AG04450 (cell line): ENCODE measurements around the gene SHISA5. TPM values are rescaled to one million over a fixed set of nuclear protein-coding genes. Genes with fewer than 3 reads are reported as not detected.
"Not testable (repeated sequence)": the region's sequence is repeated elsewhere in the genome, so short reads cannot be mapped to it uniquely, and the experiment has no call there.

Source experiments
- CTCF ChIA-PET: fragments of 300-600, 350-600 bp; formaldehyde crosslinking; extraction: SDS; loops from one replicate; lab custom pipeline; 2022; ENCODE audit warnings: antibody characterized with exemption, inconsistent platforms; lab: Charles Lee
- POLR2A ChIA-PET: fragments of 350-600 bp; formaldehyde crosslinking; extraction: SDS; loops from one replicate; lab custom pipeline; 2021; ENCODE audit warnings: antibody characterized with exemption, inconsistent platforms; lab: Yijun Ruan, JAX
- DNase-seq: peaks from one replicate; pipeline ENCODE4 v3.0.0-alpha.2; 2011; ENCODE audit warnings: low read depth, low spot score
- H3K27ac ChIP-seq: one replicate; pipeline ENCODE4 v1.5.1; 2012; ENCODE audit warnings: low read depth, low read length, control low read depth
- H3K27me3 ChIP-seq: one replicate; pipeline ENCODE4 v1.6.0; 2012; ENCODE audit warnings: low read length; ENCODE audit not compliant: control insufficient read depth, insufficient read depth
- H3K4me3 ChIP-seq: 2 replicates; pipeline ENCODE4 v1.5.1; 2011; ENCODE audit warnings: mild to moderate bottlenecking, low read depth, low read length, control low read depth
- H3K9me3 ChIP-seq: 2 replicates; pipeline ENCODE4 v1.5.1; 2012; ENCODE audit warnings: low read length; ENCODE audit not compliant: control insufficient read depth, insufficient read depth
- CTCF ChIP-seq: IDR thresholded peaks from 2 replicates; pipeline ENCODE4 v1.5.1; 2011; ENCODE audit warnings: low read depth, low read length, control low read depth, inconsistent platforms
- polyA plus RNA-seq: library from polyadenylated mRNA; depleted of rRNA; stranded (reverse); fragments of >200 nt; gene quantifications from 2 replicates; pipeline ENCODE4 v1.2.3, GENCODE V29; 2011

The SHISA5 gene
- polyA plus RNA-seq, 1 experiment: 124 TPM

DNA sequence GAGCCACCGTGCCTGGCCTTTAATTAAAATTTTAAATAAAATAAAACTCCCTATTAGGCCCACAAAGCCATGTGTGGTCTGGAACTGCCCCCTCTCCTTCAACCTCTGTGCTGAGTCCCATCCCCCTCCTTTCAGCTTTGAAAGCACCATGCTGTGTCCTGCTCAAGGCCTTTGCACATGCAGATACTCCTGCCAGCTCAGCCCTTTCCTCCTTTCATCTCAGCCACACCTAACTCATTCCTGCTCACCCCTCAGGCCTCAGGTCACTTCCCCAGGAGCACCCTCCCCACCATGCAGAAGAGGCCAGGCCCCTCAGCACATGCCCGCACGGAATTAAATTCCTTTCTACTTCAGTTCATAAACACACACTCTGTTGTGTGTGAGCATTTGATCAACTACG, 29.4 kb downstream of the SHISA5 start:
- CTCF ChIA-PET: interaction anchor here (1.3 to 2.7 kb wide), 2 partner anchors 75 to 82 kb away, joined by 4 to 11 read pairs; partner anchors contain the start of gene PFKFB4
- Histone ChIP-seq H3K9me3 (no peaks in the 10 kb centered on the region; the same call in 1 of the 2 replicates), H3K27me3 (no peaks in the 10 kb centered on the region), H3K27ac (no peak overlapping the region), H3K4me3 (no peak overlapping the region)
- TF ChIP-seq CTCF: no peak
- DNase-seq: no peak
- POLR2A ChIA-PET: no interaction called here

DNA sequence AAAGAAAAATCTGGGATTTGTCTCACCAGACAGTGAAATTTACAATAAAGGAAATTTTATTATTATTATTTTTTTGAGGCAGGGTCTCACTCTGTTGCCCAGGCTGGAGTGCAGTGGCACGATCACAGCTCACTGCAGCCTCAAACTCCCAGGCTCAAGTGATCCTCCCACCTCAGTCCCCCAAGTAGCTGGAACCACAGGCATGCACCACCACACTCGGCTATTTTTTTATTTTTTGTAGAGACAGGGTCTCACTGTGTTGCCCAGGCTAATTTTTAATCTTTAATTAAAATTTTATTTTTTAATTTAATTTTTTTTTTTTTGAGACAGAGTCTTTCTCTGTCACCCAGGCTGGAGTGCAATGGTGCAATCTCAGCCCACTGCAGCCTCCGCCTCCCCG, 29.9 kb downstream of the SHISA5 start:
- CTCF ChIA-PET: interaction anchor here (0.8 to 2.7 kb wide), 6 partner anchors 15 to 162 kb away, joined by 3 to 11 read pairs (median 4); partner anchors contain the start of genes PFKFB4 and SLC26A6
- POLR2A ChIA-PET: interaction anchor here (0.7 kb wide), 1 partner anchor 84 kb away, joined by 4 read pairs; no protein-coding TSS in a partner anchor
- H3K4me3 ChIP-seq, H3K27ac ChIP-seq, H3K9me3 ChIP-seq, DNase-seq, H3K27me3 ChIP-seq: not testable (repeated sequence)

- CTCF ChIA-PET: interaction anchor here (0.7 to 2.7 kb wide), 11 partner anchors 9 to 162 kb away, joined by 3 to 11 read pairs (median 3); partner anchors contain the start of genes PFKFB4 and SLC26A6
- Histone ChIP-seq H3K9me3 (no peaks in the 10 kb centered on the region; the same call in 1 of the 2 replicates), H3K4me3 (no peak overlapping the region), H3K27ac (peak overlapping the region; percentile 97), H3K27me3 (no peaks in the 10 kb centered on the region)
- POLR2A ChIA-PET: interaction anchor here (0.6 to 1.6 kb wide), 4 partner anchors 27 to 161 kb away, joined by 3 to 5 read pairs (median 4); partner anchors contain the start of genes ATRIP and SLC26A6
- no peak for TF ChIP-seq CTCF
- no peak for DNase-seq
Measured at GRCh38 chr3:48473617-48473952, 30.4 kb downstream of the SHISA5 start.

DNA sequence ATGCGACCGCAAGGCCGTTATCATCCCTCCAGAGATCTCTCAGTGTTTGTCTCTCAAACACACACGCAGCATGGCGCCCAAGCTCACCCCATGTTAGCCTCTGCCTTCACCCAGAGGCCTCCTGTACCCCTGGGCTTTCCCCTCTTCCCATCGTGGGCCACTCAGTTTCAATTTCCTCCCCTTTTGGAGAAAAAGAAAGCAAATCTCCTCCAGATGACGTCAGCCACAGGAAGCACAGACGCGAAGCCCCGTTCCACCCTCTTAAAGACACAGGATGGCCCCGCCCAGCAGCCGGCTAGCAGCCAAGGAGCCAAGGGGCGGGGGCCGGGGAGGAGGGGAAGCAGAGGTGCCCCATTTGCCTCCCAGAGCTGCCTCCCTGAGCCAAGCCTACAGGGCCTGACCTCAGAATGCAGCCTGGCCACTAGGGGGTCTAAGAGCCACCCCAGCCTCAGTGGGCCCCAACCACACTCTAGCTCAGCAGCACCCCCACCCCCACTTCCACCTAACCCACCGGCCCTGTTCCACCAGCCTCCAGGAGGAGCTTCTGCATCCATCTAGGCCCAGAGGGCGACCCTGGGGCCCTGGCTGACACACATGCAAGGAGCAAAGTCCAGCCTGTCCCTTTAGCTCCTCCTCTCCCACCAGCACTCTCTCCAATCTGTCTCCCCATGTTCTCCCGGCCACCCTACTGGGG, 30.9 kb downstream of the SHISA5 start:
- H3K9me3 ChIP-seq: no peaks in the 10 kb centered on the region; the same call in 1 of the 2 replicates
- peak overlapping the region; percentile 97 for H3K27ac ChIP-seq
- ChIA-PET POLR2A (interaction anchor here (0.6 to 1.6 kb wide), 4 partner anchors 27 to 162 kb away, joined by 3 to 5 read pairs (median 4); partner anchors contain the start of genes ATRIP and SLC26A6), CTCF (interaction anchor here (0.7 to 2.7 kb wide), 10 partner anchors 9 to 163 kb away, joined by 3 to 11 read pairs (median 3); partner anchors contain the start of gene SLC26A6)
- peak overlapping the region; percentile 93 for H3K4me3 ChIP-seq
- peak; percentile 40 for TF ChIP-seq CTCF
- DNase-seq: peak; percentile 75
- no peaks in the 10 kb centered on the region for H3K27me3 ChIP-seq

- POLR2A ChIA-PET: interaction anchor here (0.5 to 1.6 kb wide), 3 partner anchors 77 to 217 kb away, joined by 3 to 5 read pairs (median 5); partner anchors contain the start of gene SLC26A6
- CTCF ChIA-PET: interaction anchor here (0.7 to 2.7 kb wide), 5 partner anchors 10 to 77 kb away, joined by 3 to 11 read pairs (median 8); no protein-coding TSS in a partner anchor
- 0 out of 2 replicates have a peak, but pooled peaks have one; percentile 4 for TF ChIP-seq CTCF
Measured at GRCh38 chr3:48472673-48472922, 31.4 kb downstream of the SHISA5 start.

More at GRCh38 chr3:48472673-48472922, 31.4 kb downstream of the SHISA5 start:
- H3K9me3 ChIP-seq: no peaks in the 10 kb centered on the region; the same call in 1 of the 2 replicates
- H3K27me3 ChIP-seq: no peaks in the 10 kb centered on the region
- H3K4me3 ChIP-seq: peak overlapping the region; percentile 93
- no peak for DNase-seq
- H3K27ac ChIP-seq: peak overlapping the region; percentile 97
